Brain microvascular endothelial cell (primary cell): Measurements from ENCODE around the gene OPRD1.
"Not testable (repeated sequence)": the region's sequence is repeated elsewhere in the genome, so short reads cannot be mapped to it uniquely, and the experiment has no call there.

Experiments
- DNase-seq: peaks from one replicate; pipeline ENCODE4 v3.0.0-alpha.2; 2020
- H3K27ac ChIP-seq: fragments of 250-450 bp; sonication (Bioruptor Pico); 2 replicates; pipeline ENCODE4 v1.5.1; 2020; ENCODE audit warnings: mild to moderate bottlenecking, moderate library complexity
- H3K27me3 ChIP-seq: fragments of 250-450 bp; sonication (Bioruptor Pico); replicated peaks from 2 replicates; pipeline ENCODE4 v1.5.1; 2020; ENCODE audit warnings: mild to moderate bottlenecking
- H3K36me3 ChIP-seq: fragments of 250-450 bp; sonication (Bioruptor Pico); replicated peaks from 2 replicates; pipeline ENCODE4 v1.5.1; 2020; ENCODE audit warnings: mild to moderate bottlenecking
- H3K4me3 ChIP-seq: 2 replicates; pipeline ENCODE4 v1.5.1; 2011; ENCODE audit warnings: low read depth, mild to moderate bottlenecking, control low read depth, low read length, moderate library complexity
- in situ Hi-C: cut with HindIII; loops from 2 replicates; pipeline ENCODE4 v1.10.0; 2017; ENCODE audit warnings: low sequenced_read_pairs, low pct_ligation_motif_present
- TF ChIP-seq, protein P1 (sequence below): IDR thresholded peaks from 2 replicates; pipeline ENCODE4 v1.5.1; 2011; ENCODE audit warnings: low read depth, mild to moderate bottlenecking, moderate library complexity, low read length, control low read depth, inconsistent platforms; ENCODE audit errors: missing control alignments

OPRD1 gene

DNA sequence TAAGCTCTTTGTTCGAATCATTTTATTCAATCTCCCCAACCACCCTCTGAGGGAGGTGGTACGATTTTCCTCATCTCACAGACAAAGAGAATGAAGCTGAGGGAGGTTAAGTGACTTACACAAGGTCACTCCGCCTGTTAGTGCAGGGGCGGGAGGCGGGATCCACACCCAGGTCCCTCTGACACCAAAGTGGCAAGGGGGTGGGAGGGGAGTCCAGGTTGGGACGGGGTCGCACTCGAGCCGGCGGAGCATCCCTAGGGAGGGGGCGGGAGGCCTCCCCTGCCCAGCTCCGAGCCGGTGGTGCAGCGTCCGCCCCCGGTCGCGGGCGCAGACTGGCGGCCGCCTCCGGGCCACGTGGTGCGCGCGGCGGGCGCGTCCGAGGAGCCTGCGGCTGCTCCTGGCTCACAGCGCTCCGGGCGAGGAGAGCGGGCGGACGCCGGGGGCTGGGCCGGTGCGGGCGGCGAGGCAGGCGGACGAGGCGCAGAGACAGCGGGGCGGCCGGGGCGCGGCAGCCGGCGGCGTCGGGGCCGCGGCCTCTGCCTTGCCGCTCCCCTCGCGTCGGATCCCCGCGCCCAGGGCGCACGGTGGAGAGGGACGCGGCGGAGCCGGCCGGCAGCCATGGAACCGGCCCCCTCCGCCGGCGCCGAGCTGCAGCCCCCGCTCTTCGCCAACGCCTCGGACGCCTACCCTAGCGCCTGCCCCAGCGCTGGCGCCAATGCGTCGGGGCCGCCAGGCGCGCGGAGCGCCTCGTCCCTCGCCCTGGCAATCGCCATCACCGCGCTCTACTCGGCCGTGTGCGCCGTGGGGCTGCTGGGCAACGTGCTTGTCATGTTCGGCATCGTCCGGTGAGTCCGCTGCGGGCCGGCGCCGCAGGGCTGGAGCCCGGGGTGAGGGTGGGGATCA is at the start of gene OPRD1:
Gene OPRD1, plus strand, starts transcription at position 405 of the 903 bp plus-strand sequence. Its CDS starts 214 bp downstream, at position 619.
- H3K27ac ChIP-seq, result no peak within 1 kb of the TSS
- no peak within 1 kb of the TSS for H3K4me3 ChIP-seq
- in situ Hi-C loops, result no loop called here
- DNase-seq, result no peak
- TF ChIP-seq, protein P1, sequence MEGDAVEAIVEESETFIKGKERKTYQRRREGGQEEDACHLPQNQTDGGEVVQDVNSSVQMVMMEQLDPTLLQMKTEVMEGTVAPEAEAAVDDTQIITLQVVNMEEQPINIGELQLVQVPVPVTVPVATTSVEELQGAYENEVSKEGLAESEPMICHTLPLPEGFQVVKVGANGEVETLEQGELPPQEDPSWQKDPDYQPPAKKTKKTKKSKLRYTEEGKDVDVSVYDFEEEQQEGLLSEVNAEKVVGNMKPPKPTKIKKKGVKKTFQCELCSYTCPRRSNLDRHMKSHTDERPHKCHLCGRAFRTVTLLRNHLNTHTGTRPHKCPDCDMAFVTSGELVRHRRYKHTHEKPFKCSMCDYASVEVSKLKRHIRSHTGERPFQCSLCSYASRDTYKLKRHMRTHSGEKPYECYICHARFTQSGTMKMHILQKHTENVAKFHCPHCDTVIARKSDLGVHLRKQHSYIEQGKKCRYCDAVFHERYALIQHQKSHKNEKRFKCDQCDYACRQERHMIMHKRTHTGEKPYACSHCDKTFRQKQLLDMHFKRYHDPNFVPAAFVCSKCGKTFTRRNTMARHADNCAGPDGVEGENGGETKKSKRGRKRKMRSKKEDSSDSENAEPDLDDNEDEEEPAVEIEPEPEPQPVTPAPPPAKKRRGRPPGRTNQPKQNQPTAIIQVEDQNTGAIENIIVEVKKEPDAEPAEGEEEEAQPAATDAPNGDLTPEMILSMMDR, result no peak
- peaks cover 53% of the 10 kb centered on the region for H3K27me3 ChIP-seq
- H3K36me3 ChIP-seq, result no peaks in the 10 kb centered on the region

DNA sequence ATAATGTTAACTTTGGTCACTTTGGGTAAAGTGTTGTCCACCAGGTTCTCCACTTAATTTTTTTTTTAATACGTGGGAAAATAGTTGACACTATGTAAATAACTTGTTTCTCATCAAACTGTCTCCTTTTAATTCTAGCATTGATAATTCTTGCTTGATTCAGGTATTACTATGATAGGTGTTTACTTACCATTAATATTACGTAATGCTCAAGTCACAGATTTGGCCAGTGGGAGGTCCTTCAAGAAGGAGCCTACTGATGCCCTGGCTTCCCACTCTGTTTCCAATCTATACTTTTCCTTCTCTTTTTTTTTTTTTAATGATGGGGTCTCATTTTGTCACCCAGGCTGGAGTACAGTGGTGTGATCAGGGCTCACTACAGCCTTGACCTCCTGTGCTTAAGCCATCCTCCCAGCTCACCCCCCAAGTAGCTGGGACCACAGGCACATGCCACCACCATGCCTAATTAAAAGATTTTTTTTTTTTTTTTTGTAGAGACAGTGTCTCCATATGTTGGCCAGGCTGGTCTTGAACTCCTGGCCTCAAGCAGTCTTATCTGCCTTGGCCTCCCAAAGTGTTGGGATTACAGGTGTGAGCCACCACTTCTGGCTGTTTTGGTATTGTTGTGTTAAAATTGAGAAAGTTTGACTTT is 45.3 kb upstream of the OPRD1 start:
- no peak overlapping the region for H3K27ac ChIP-seq
- no peak overlapping the region for H3K4me3 ChIP-seq
- no peaks in the 10 kb centered on the region for H3K27me3 ChIP-seq
- peaks cover 23% of the 10 kb centered on the region for H3K36me3 ChIP-seq
- DNase-seq, result no peak
- in situ Hi-C loops, result no loop called here
- TF ChIP-seq, protein P1, result no peak

DNA sequence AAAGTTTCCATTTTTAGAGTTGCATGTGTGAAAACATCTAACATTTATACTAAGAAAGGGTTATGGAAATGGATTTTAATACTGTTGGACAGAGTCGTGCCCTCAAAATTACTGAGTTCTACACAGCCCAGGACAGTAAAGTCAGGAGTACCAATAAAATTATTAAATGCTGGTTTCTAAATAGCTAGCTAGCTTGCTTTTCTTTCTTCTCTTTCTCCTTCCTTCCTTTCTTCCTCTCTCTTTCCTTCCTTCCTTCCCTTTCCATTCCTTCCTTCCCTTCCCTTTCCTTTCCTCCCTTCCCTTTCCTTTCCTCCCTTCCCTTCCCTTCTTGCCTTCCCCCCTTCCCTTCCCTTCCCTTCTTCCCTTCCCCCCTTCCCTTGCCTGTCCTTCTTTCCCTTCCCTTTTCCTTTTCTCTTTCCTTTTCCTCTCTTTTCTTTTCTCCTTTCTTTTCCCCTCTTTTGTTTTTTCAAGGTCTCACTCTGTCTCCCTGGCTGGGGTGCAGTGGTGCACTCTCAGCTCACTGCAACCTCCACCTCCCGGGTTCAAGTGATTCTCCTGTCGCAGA is 41.3 kb upstream of the OPRD1 start:
- TF ChIP-seq, protein P1, result no peak
- DNase-seq, result no peak
- H3K27ac ChIP-seq, result no peak overlapping the region
- in situ Hi-C loops, result no loop called here
- no peaks in the 10 kb centered on the region for H3K27me3 ChIP-seq
- peaks cover 28% of the 10 kb centered on the region for H3K36me3 ChIP-seq
- no peak overlapping the region for H3K4me3 ChIP-seq

DNA sequence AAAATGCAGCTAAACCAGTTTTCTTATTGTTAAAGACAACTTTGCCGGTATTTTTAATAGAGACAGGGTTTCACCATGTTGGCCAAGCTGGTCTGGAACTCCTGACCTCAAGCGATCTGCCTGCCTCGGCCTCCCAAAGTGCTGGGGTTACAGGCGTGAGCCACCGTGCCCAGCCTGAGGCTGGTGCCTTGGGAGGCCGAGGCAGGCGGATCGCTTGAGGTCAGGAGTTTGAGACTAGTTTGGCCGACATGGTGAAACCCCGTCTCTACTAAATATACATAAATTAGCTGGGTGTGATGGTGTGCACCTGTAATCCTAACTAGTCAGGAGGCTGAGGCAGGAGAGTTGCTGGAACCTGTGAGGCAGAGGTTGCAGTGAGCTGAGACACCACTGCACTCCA is 40.0 kb upstream of the OPRD1 start:
- H3K27me3 ChIP-seq, H3K27ac ChIP-seq, in situ Hi-C loops, H3K4me3 ChIP-seq, DNase-seq: not testable (repeated sequence)
- H3K36me3 ChIP-seq, result peaks cover 24% of the 10 kb centered on the region

DNA sequence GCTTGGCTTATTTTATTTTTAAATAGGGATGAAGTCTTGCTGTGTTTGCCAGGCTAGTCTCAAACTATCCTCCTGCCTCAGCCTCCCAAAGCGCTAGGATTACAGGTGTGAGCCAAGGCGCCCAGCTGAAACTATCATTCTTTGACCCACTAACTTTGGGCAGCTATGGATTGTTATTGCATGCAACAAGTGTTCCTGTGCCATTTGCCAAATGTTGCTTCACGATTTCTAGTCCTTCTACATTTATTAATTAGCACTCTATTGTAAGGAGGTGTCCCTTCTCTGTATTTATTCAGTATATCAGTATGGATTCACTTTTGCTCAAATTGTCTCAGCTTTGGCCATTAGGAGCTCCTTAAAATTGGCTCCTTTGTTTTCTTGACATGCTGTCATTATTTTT is 38.9 kb upstream of the OPRD1 start:
- H3K27me3 ChIP-seq, result no peaks in the 10 kb centered on the region
- H3K27ac ChIP-seq, result no peak overlapping the region
- TF ChIP-seq, protein P1, result no peak
- H3K36me3 ChIP-seq, result peaks cover 24% of the 10 kb centered on the region
- H3K4me3 ChIP-seq, result no peak overlapping the region
- in situ Hi-C loops, result no loop called here
- DNase-seq, result no peak
